Adrenal gland (tissue), 12 donors: ENCODE results near the gene SPECC1L. TPM values are rescaled to one million over a fixed set of nuclear protein-coding genes. Genes with fewer than 3 reads are reported as not detected.

Experiments used
- DNase-seq, 7 donors: peaks; one replicate each; pipeline ENCODE4 v3.0.0-alpha.2; 2019 to 2020
- H3K27ac ChIP-seq, 5 donors: fragments of 200-600 bp; sonication (generic) in 4 of 5; 1 replicate in 3 of 5; 2 replicates in 2 of 5; pipeline versions ENCODE4 v1.5.1 to v1.8.0; 2016 to 2020; ENCODE audit warnings: mild to moderate bottlenecking in 1 of 5
- H3K27me3 ChIP-seq: fragments of 200-600 bp; 2 replicates; pipeline ENCODE4 v1.8.0; 2021
- H3K36me3 ChIP-seq, 2 donors: fragments of 200-600 bp; replicated peaks in 1 of 2; 1 replicate in 1 of 2; 2 replicates in 1 of 2; pipeline versions ENCODE4 v1.5.1 to v1.8.0; 2018 to 2022
- H3K4me1 ChIP-seq, 2 donors: fragments of 200-600 bp; replicated peaks in 1 of 2; 1 replicate in 1 of 2; 2 replicates in 1 of 2; pipeline versions ENCODE4 v1.5.1 to v1.8.0; 2018 to 2021
- H3K4me3 ChIP-seq, 4 donors: fragments of 200-600 bp; sonication (generic) in 3 of 4; one replicate each; pipeline ENCODE4 v1.5.1; 2016 to 2018
- H3K9me3 ChIP-seq, 3 donors: fragments of 200-600 bp; sonication (generic) in 1 of 3; replicated peaks in 1 of 3; 1 replicate in 2 of 3; 2 replicates in 1 of 3; pipeline versions ENCODE4 v1.5.1 to v1.8.0; 2016 to 2021
- CTCF ChIP-seq, 6 experiments: fragments of 450-650 bp in 4 of 6; fragments of 200-600 bp in 2 of 6; sonication (generic) in 1 of 6; IDR thresholded peaks; 1 replicate in 5 of 6; 2 replicates in 1 of 6; pipeline versions ENCODE4 v1.5.1 to v1.8.0; 2016 to 2021; ENCODE audit warnings: antibody characterized with exemption in 6 of 6, mild to moderate bottlenecking in 2 of 6, moderate library complexity in 1 of 6
- POLR2A ChIP-seq, 2 donors: fragments of 450-650 bp; IDR thresholded peaks; one replicate each; pipeline ENCODE4 v1.6.1; 2017; ENCODE audit warnings: antibody characterized with exemption in 2 of 2, mild to moderate bottlenecking in 2 of 2, moderate library complexity in 1 of 2
- WGBS, 4 donors: extraction: QIAGEN DNeasy Blood & Tissue Kit in 2 of 4; methylation state at CpG; one replicate each; pipeline versions ENCODE4 v1.1.5 to v1.1.7; 2013 to 2017; 5-methylcytosine and 5-hydroxymethylcytosine counted together
- intact Hi-C, 2 donors: fragments of 100-400 bp; cut with DNase I; formaldehyde crosslinking; loops; one replicate each; pipeline versions ENCODE4 v1.14.1 to v1.15.0; 2022 to 2023
- polyA plus RNA-seq, 3 donors: library from polyadenylated mRNA; stranded (reverse); fragments of 200-250 nt in 2 of 3; fragments of 350-450 nt in 1 of 3; fragmentation: Illumina TruSeq in 1 of 3; extraction: RNeasy Lipid Tissue Mini Kit (QIAGEN cat#74804) in 1 of 3; gene quantifications; one replicate each; pipeline ENCODE4 v1.2.3, GENCODE V29; 2013 to 2014
- total RNA-seq, 9 donors: library from RNA; depleted of rRNA in 4 of 9; stranded (reverse); fragments of >200 nt in 4 of 9; fragments of 120-200 nt in 1 of 9; fragmentation: NEBNext Ultra II Directional in 1 of 9; extraction: Animal tissue kit (Norgen Biotek cat#: 25700) in 1 of 9; gene quantifications; one replicate each; pipeline versions ENCODE4 v1.1.0 to v1.2.4, GENCODE V29; 2013 to 2023
- donor health status: healthy with polysubstance abuse.
- donor health status: Bipolar disorder and iron deficiency.
- donor health status: DM: yes; HTN: yes; CAD: no.
- donor health status: DM: no; HTN: no; CAD: no.
- donor health status: DM: no; HTN: no; CAD: no.
- donor health status: DM: yes; HTN: yes; CAD: no.

The SPECC1L gene
- total and polyA plus RNA-seq, 12 donors, result 7.2 to 121 (median 43.5) TPM

- peak overlapping the region in 1 of 5 donors; percentile 31 for H3K27ac ChIP-seq
- H3K36me3 ChIP-seq, result no peaks in the 10 kb centered on the region
- no peaks in the 10 kb centered on the region for H3K9me3 ChIP-seq
- peaks cover 13 to 25% of the 10 kb centered on the region in 2 donors for H3K4me1 ChIP-seq
- TF ChIP-seq CTCF (IDR thresholded peaks at IDR 0.05) (no peak), POLR2A (IDR thresholded peaks at IDR 0.05) (no peak)
- no peaks in the 10 kb centered on the region for H3K27me3 ChIP-seq
- no peak overlapping the region for H3K4me3 ChIP-seq
- intact Hi-C loops, result no loop called here
- no peak for DNase-seq
Observed at GRCh38 chr22:24451162-24451561, 180.5 kb downstream of the SPECC1L start.

- Histone ChIP-seq H3K36me3 (no peaks in the 10 kb centered on the region), H3K27me3 (no peaks in the 10 kb centered on the region), H3K4me3 (no peak overlapping the region), H3K9me3 (no peaks in the 10 kb centered on the region), H3K4me1 (peaks cover 18 to 31% of the 10 kb centered on the region in 2 donors), H3K27ac (no peak overlapping the region)
- intact Hi-C loops, result no loop called here
- no peak for TF ChIP-seq CTCF (IDR thresholded peaks at IDR 0.05)
- no peak for TF ChIP-seq POLR2A (IDR thresholded peaks at IDR 0.05)
- no peak for DNase-seq
- WGBS, 4 donors, result 42 to 50% (median 49%) methylated on average over 1 of the region's 1 CpG
Observed at GRCh38 chr22:24453853-24454252, 183.2 kb downstream of the SPECC1L start.

- peaks cover 18 to 32% of the 10 kb centered on the region in 2 donors for H3K4me1 ChIP-seq
- H3K4me3 ChIP-seq, result no peak overlapping the region
- TF ChIP-seq CTCF (IDR thresholded peaks at IDR 0.05) (no peak), POLR2A (IDR thresholded peaks at IDR 0.05) (no peak)
- no peaks in the 10 kb centered on the region for H3K27me3 ChIP-seq
- peak overlapping the region in 4 of 5 donors; percentile 0 to 60 (median 50) for H3K27ac ChIP-seq
- intact Hi-C loops, result no loop called here
- no peaks in the 10 kb centered on the region for H3K36me3 ChIP-seq
- WGBS, 4 donors, result 46 to 67% (median 57%) methylated on average over 3 to 4 of the region's 4 CpGs
- peak in 2 of 7 donors; percentile 22 to 24 for DNase-seq
- H3K9me3 ChIP-seq, result no peaks in the 10 kb centered on the region
Observed at GRCh38 chr22:24455039-24455438, 184.4 kb downstream of the SPECC1L start.

- H3K27ac ChIP-seq, result peak overlapping the region in 4 of 5 donors; percentile 0 to 60 (median 50)
- WGBS, 4 donors, result 14 to 20% (median 18%) methylated on average over 9 of the region's 9 CpGs
- H3K9me3 ChIP-seq, result no peaks in the 10 kb centered on the region
- H3K36me3 ChIP-seq, result no peaks in the 10 kb centered on the region
- no peak overlapping the region for H3K4me3 ChIP-seq
- H3K27me3 ChIP-seq, result no peaks in the 10 kb centered on the region
- peak; percentile 83 to 95 (median 91) for DNase-seq
- H3K4me1 ChIP-seq, result peaks cover 18 to 28% of the 10 kb centered on the region in 2 donors
- intact Hi-C loops, result no loop called here
- TF ChIP-seq CTCF (IDR thresholded peaks at IDR 0.05) (no peak), POLR2A (IDR thresholded peaks at IDR 0.05) (no peak)
Observed at GRCh38 chr22:24455751-24456426, 185.3 kb downstream of the SPECC1L start.
